Activated CD8-positive, alpha-beta memory T cell treated with anti-CD3 and anti-CD28 coated beads for 48 hours (primary cell): ENCODE measurements around the gene STK11.
A peak's percentile ranks its signal among the peaks of the same experiment; 100 is the strongest.

Experiments used
- DNase-seq, 3 experiments: peaks; one replicate each; pipeline ENCODE4 v3.0.0-alpha.2; 2020; ENCODE audit warnings: low read depth in 2 of 3, low spot score in 2 of 3

STK11 gene

GRCh38 chr19:1271528-1272422 is 66.2 kb downstream of the STK11 start:
- no peak for DNase-seq

GRCh38 chr19:1272423-1273262 is 67.1 kb downstream of the STK11 start:
- DNase-seq = no peak

- no peak for DNase-seq
These were observed 67.9 kb downstream of the STK11 start for GRCh38 chr19:1273263-1274041.

- DNase-seq = no peak
These were observed 68.7 kb downstream of the STK11 start for GRCh38 chr19:1274081-1274851.

GRCh38 chr19:1274852-1275259 is 69.3 kb downstream of the STK11 start:
- DNase-seq = no peak

GRCh38 chr19:1275260-1275975 is 69.8 kb downstream of the STK11 start, which contains the start of gene FAM174C:
Gene FAM174C, plus strand, starts transcription at chr19:1275530. Its CDS starts 20 bp downstream, at chr19:1275550.
- peak in 2 of 3 experiments; percentile 92 to 93 for DNase-seq

- DNase-seq = peak in 1 of 3 experiments; percentile 83
These were observed 70.5 kb downstream of the STK11 start for GRCh38 chr19:1275976-1276627.

- DNase-seq = no peak
These were observed 71.0 kb downstream of the STK11 start for GRCh38 chr19:1276628-1277022.

GRCh38 chr19:1277061-1277460 is 71.5 kb downstream of the STK11 start:
- DNase-seq = no peak
